Activated CD4-positive, alpha-beta T cell treated with anti-CD3 and anti-CD28 coated beads, Interleukin-2, amount 50 U/mL, for 16 hours (primary cell): ENCODE data around the gene HMG20A.
A peak's percentile ranks its signal among the peaks of the same experiment; 100 is the strongest.

Source experiments
- DNase-seq: peaks from one replicate; pipeline ENCODE4 v3.0.0-alpha.2; 2020

HMG20A gene

GRCh38 chr15:77479015-77479414, 58.3 kb downstream of the HMG20A start:
- peak; percentile 27 for DNase-seq

- DNase-seq: no peak
These were observed 60.4 kb downstream of the HMG20A start for GRCh38 chr15:77480859-77481633.

GRCh38 chr15:77481670-77482069, 61.0 kb downstream of the HMG20A start:
- no peak for DNase-seq

GRCh38 chr15:77482570-77482969, 61.9 kb downstream of the HMG20A start:
- DNase-seq: no peak

GRCh38 chr15:77483425-77484140, 62.9 kb downstream of the HMG20A start:
- no peak for DNase-seq

GRCh38 chr15:77484994-77485393, 64.3 kb downstream of the HMG20A start:
- no peak for DNase-seq

- DNase-seq: peak; percentile 39
These were observed 66.1 kb downstream of the HMG20A start for GRCh38 chr15:77486542-77487468.

GRCh38 chr15:77487469-77487842, 66.8 kb downstream of the HMG20A start:
- DNase-seq: no peak

- no peak for DNase-seq
These were observed 67.2 kb downstream of the HMG20A start for GRCh38 chr15:77487888-77488287.

GRCh38 chr15:77489647-77490046, 69.0 kb downstream of the HMG20A start:
- no peak for DNase-seq

GRCh38 chr15:77493324-77493907, 72.7 kb downstream of the HMG20A start:
- peak; percentile 41 for DNase-seq

- no peak for DNase-seq
These were observed 73.6 kb downstream of the HMG20A start for GRCh38 chr15:77494073-77494867.

- DNase-seq: no peak
These were observed 74.3 kb downstream of the HMG20A start for GRCh38 chr15:77494964-77495363.

GRCh38 chr15:77495838-77496596, 75.3 kb downstream of the HMG20A start:
- no peak for DNase-seq

GRCh38 chr15:77496715-77497109, 76.0 kb downstream of the HMG20A start:
- DNase-seq: peak; percentile 74

- DNase-seq: no peak
These were observed 76.5 kb downstream of the HMG20A start for GRCh38 chr15:77497110-77497737.

GRCh38 chr15:77497942-77498361, 77.3 kb downstream of the HMG20A start:
- no peak for DNase-seq

- DNase-seq: no peak
These were observed 78.5 kb downstream of the HMG20A start for GRCh38 chr15:77499087-77499760.

- no peak for DNase-seq
These were observed 80.3 kb downstream of the HMG20A start for GRCh38 chr15:77500989-77501388.
